H9 (cell line): Measurements from ENCODE around the gene CCDC68. TPM values are rescaled to one million over a fixed set of nuclear protein-coding genes. Genes with fewer than 3 reads are reported as not detected.

ENCODE experiments used
- DNase-seq: peaks from one replicate; pipeline ENCODE4 v3.0.0-alpha.2; 2017
- H2AFZ ChIP-seq: one replicate; pipeline ENCODE4 v1.6.1; 2013; ENCODE audit warnings: mild to moderate bottlenecking, low read length, control low read depth, moderate library complexity
- H2AK5ac ChIP-seq: 2 replicates; pipeline ENCODE4 v1.6.1; 2013; ENCODE audit warnings: low read length, control low read depth, mixed read lengths; ENCODE audit not compliant: insufficient read length
- H2BK120ac ChIP-seq: one replicate; pipeline ENCODE4 v1.6.1; 2013; ENCODE audit warnings: low read depth, mild to moderate bottlenecking, low read length, control low read depth, inconsistent platforms; ENCODE audit not compliant: poor library complexity, severe bottlenecking
- H2BK12ac ChIP-seq: 2 replicates; pipeline ENCODE4 v1.6.1; 2013; ENCODE audit warnings: low read length, control low read depth, mixed read lengths, low read depth; ENCODE audit not compliant: insufficient read length
- H2BK15ac ChIP-seq: 2 replicates; pipeline ENCODE4 v1.6.1; 2013; ENCODE audit warnings: low read depth, low read length, control low read depth
- H2BK20ac ChIP-seq: one replicate; pipeline ENCODE4 v1.6.1; 2013; ENCODE audit warnings: low read depth, mild to moderate bottlenecking, low read length, control low read depth, inconsistent platforms; ENCODE audit not compliant: poor library complexity, severe bottlenecking
- H2BK5ac ChIP-seq: 2 replicates; pipeline ENCODE4 v1.6.1; 2013; ENCODE audit warnings: low read length, control low read depth, mixed read lengths; ENCODE audit not compliant: insufficient read length
- H3K14ac ChIP-seq: 2 replicates; pipeline ENCODE4 v1.6.1; 2013; ENCODE audit warnings: low read length, control low read depth; ENCODE audit not compliant: insufficient read depth
- H3K18ac ChIP-seq: 2 replicates; pipeline ENCODE4 v1.6.1; 2013; ENCODE audit warnings: low read depth, mild to moderate bottlenecking, mixed read lengths, low read length, control low read depth; ENCODE audit not compliant: insufficient read length
- H3K23ac ChIP-seq: 2 replicates; pipeline ENCODE4 v1.6.1; 2013; ENCODE audit warnings: low read length, control low read depth, mixed read lengths, low read depth; ENCODE audit not compliant: insufficient read length
- H3K23me2 ChIP-seq: 2 replicates; pipeline ENCODE4 v1.6.1; 2013; ENCODE audit warnings: low read depth, mild to moderate bottlenecking, mixed read lengths, low read length, control low read depth; ENCODE audit not compliant: insufficient read length, poor library complexity, severe bottlenecking
- H3K27ac ChIP-seq: 2 replicates; pipeline ENCODE4 v1.5.1; 2013; ENCODE audit warnings: low read length, control low read depth, mixed read lengths, low read depth; ENCODE audit not compliant: insufficient read length
- H3K27me3 ChIP-seq: 2 replicates; pipeline ENCODE4 v1.6.1; 2013; ENCODE audit warnings: low read length, control low read depth, inconsistent platforms; ENCODE audit not compliant: insufficient read depth
- H3K4ac ChIP-seq: 2 replicates; pipeline ENCODE4 v1.6.1; 2013; ENCODE audit warnings: low read depth, mild to moderate bottlenecking, control low read depth, inconsistent platforms, low read length, moderate library complexity
- H3K4me1 ChIP-seq: 2 replicates; pipeline ENCODE4 v1.6.1; 2013; ENCODE audit warnings: low read length, control low read depth, inconsistent platforms; ENCODE audit not compliant: insufficient read depth
- H3K4me2 ChIP-seq: 2 replicates; pipeline ENCODE4 v1.6.1; 2013; ENCODE audit warnings: low read length, control low read depth, mixed read lengths; ENCODE audit not compliant: insufficient read length, insufficient read depth
- H3K56ac ChIP-seq: 2 replicates; pipeline ENCODE4 v1.6.1; 2013; ENCODE audit warnings: low read depth, mild to moderate bottlenecking, mixed read lengths, low read length, control low read depth; ENCODE audit not compliant: insufficient read length
- H3K79me1 ChIP-seq: 2 replicates; pipeline ENCODE4 v1.6.1; 2013; ENCODE audit warnings: low read depth, mild to moderate bottlenecking, moderate library complexity, low read length, control low read depth, inconsistent platforms; ENCODE audit not compliant: insufficient read depth, poor library complexity, severe bottlenecking
- H3K79me2 ChIP-seq: 2 replicates; pipeline ENCODE4 v1.6.1; 2013; ENCODE audit warnings: low read length, control low read depth, inconsistent platforms; ENCODE audit not compliant: insufficient read depth
- H3K9ac ChIP-seq: 2 replicates; pipeline ENCODE4 v1.6.1; 2013; ENCODE audit warnings: low read length, control low read depth, mixed read lengths; ENCODE audit not compliant: insufficient read length; ENCODE audit errors: extremely low read depth
- H3K9me3 ChIP-seq: one replicate; pipeline ENCODE4 v1.6.1; 2013; ENCODE audit warnings: low read depth, low read length, inconsistent platforms; ENCODE audit not compliant: control insufficient read depth
- H3T11ph ChIP-seq: one replicate; pipeline ENCODE4 v1.6.1; 2013; ENCODE audit warnings: mild to moderate bottlenecking, low read length, control low read depth, inconsistent platforms
- H4K20me1 ChIP-seq: one replicate; pipeline ENCODE4 v1.6.1; 2013; ENCODE audit not compliant: control insufficient read depth, insufficient read length, insufficient read depth
- H4K5ac ChIP-seq: 2 replicates; pipeline ENCODE4 v1.6.1; 2013; ENCODE audit warnings: low read depth, mild to moderate bottlenecking, mixed read lengths, low read length, control low read depth; ENCODE audit not compliant: insufficient read length
- H4K8ac ChIP-seq: replicated peaks from 2 replicates; pipeline ENCODE4 v1.6.1; 2013; ENCODE audit warnings: low read length, control low read depth, mixed read lengths, low read depth; ENCODE audit not compliant: insufficient read length
- H4K91ac ChIP-seq: 2 replicates; pipeline ENCODE4 v1.6.1; 2013; ENCODE audit warnings: low read depth, mild to moderate bottlenecking, moderate library complexity, mixed read lengths, low read length, control low read depth; ENCODE audit not compliant: insufficient read length
- H3K27ac Mint-ChIP-seq, 3 experiments: 2 replicates in 2 of 3; 3 replicates in 1 of 3; pipeline ENCODE4 v1.8.0; 2020 to 2021; ENCODE audit warnings: mixed read lengths in 3 of 3, mild to moderate bottlenecking in 1 of 3, moderate library complexity in 1 of 3
- H3K27me3 Mint-ChIP-seq: 2 replicates; pipeline ENCODE4 v1.8.0; 2021; ENCODE audit warnings: low read depth, mild to moderate bottlenecking, moderate library complexity, mixed read lengths
- H3K36me3 Mint-ChIP-seq, 3 experiments: 2 replicates in 2 of 3; 3 replicates in 1 of 3; pipeline ENCODE4 v1.8.0; 2020 to 2021; ENCODE audit warnings: low read depth in 3 of 3, mixed read lengths in 3 of 3; ENCODE audit not compliant: insufficient read depth in 1 of 3
- H3K4me1 Mint-ChIP-seq, 2 experiments: 2 replicates each; pipeline ENCODE4 v1.8.0; 2020; ENCODE audit warnings: mixed read lengths in 2 of 2
- H3K4me3 Mint-ChIP-seq, 2 experiments: 2 replicates in 1 of 2; 3 replicates in 1 of 2; pipeline ENCODE4 v1.8.0; 2020 to 2021; ENCODE audit warnings: mild to moderate bottlenecking in 2 of 2, mixed read lengths in 2 of 2, moderate library complexity in 1 of 2
- H3K9me3 Mint-ChIP-seq, 2 experiments: 2 replicates in 1 of 2; 3 replicates in 1 of 2; pipeline ENCODE4 v1.8.0; 2020; ENCODE audit warnings: mild to moderate bottlenecking in 2 of 2, mixed read lengths in 2 of 2, moderate library complexity in 1 of 2
- WGBS: extraction: QIAGEN DNeasy Blood & Tissue Kit; methylation state at CpG from one replicate; pipeline ENCODE4 v1.1.7; 2013; ENCODE audit warnings: missing lambda C conversion rate, low lambda C conversion rate, mixed read lengths; ENCODE audit not compliant: insufficient read length; ENCODE audit errors: extremely low coverage; 5-methylcytosine and 5-hydroxymethylcytosine counted together
- total RNA-seq: library from RNA; stranded (reverse); gene quantifications from 2 replicates; pipeline ENCODE4 v1.2.1, GENCODE V29; 2021
- TF ChIP-seq, protein P1 (sequence below): fragments of 200-600 bp; sonication (generic); conservative IDR thresholded peaks from 3 replicates; pipeline ENCODE4 v1.8.0; 2021; ENCODE audit warnings: antibody characterized with exemption, mild to moderate bottlenecking

Gene CCDC68
- total RNA-seq, 1 experiment from 2014 or later, result not detected

DNA sequence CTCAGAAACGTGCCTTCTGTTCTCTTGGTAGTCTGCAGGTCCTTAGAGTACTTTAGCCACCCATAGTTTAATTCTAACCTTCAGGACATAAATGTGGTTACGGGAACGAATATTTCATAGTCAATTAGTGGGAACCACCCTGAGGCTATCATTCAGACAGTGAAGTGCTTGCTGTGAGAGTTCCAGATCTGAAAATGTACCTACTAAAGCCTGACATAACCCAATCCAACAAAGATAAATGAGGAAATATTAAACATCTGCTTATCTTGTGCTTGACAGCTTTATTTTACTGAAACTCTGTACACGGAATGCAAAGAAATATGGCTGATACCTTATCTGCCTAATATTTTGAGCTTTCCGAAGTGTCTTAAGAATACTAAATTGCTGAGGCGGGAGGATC, 88.0 kb downstream of the CCDC68 start:
- H2BK15ac ChIP-seq, result no peak overlapping the region
- no peak overlapping the region for H3K56ac ChIP-seq
- TF ChIP-seq, protein P1, sequence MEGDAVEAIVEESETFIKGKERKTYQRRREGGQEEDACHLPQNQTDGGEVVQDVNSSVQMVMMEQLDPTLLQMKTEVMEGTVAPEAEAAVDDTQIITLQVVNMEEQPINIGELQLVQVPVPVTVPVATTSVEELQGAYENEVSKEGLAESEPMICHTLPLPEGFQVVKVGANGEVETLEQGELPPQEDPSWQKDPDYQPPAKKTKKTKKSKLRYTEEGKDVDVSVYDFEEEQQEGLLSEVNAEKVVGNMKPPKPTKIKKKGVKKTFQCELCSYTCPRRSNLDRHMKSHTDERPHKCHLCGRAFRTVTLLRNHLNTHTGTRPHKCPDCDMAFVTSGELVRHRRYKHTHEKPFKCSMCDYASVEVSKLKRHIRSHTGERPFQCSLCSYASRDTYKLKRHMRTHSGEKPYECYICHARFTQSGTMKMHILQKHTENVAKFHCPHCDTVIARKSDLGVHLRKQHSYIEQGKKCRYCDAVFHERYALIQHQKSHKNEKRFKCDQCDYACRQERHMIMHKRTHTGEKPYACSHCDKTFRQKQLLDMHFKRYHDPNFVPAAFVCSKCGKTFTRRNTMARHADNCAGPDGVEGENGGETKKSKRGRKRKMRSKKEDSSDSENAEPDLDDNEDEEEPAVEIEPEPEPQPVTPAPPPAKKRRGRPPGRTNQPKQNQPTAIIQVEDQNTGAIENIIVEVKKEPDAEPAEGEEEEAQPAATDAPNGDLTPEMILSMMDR, result no peak
- H4K20me1 ChIP-seq, result no peaks in the 10 kb centered on the region
- no peaks in the 10 kb centered on the region for H3K79me1 ChIP-seq
- H3K4me1 ChIP-seq, result no peaks in the 10 kb centered on the region
- H3K27me3 ChIP-seq, result no peaks in the 10 kb centered on the region
- peaks cover 0 to 4% of the 10 kb centered on the region in 2 experiments; a peak in 1 of 5 replicates for H3K9me3 Mint-ChIP-seq
- no CpG with 5 or more reads among the region's 6 CpGs for WGBS
- H3K23me2 ChIP-seq, result no peaks in the 10 kb centered on the region
- H3K9me3 ChIP-seq, result no peaks in the 10 kb centered on the region
- H3K14ac ChIP-seq, result no peak overlapping the region
- H2BK20ac ChIP-seq, result no peak overlapping the region
- no peak overlapping the region for H3K4me3 Mint-ChIP-seq
- no peak overlapping the region for H2BK120ac ChIP-seq
- H2BK12ac ChIP-seq, result no peak overlapping the region
- no peak overlapping the region for H2AK5ac ChIP-seq
- H3K4ac ChIP-seq, result no peak overlapping the region
- H3K27ac Mint-ChIP-seq, result no peak overlapping the region
- no peak overlapping the region for H3K23ac ChIP-seq
- H4K5ac ChIP-seq, result no peak overlapping the region
- H2BK5ac ChIP-seq, result no peak overlapping the region
- H4K8ac ChIP-seq, result no peak overlapping the region
- H3K27ac ChIP-seq, result no peak overlapping the region
- no peaks in the 10 kb centered on the region for H3K36me3 Mint-ChIP-seq
- DNase-seq, result no peak
- H3K18ac ChIP-seq, result no peak overlapping the region
- no peak overlapping the region for H3T11ph ChIP-seq
- no peak overlapping the region for H3K4me2 ChIP-seq
- no peak overlapping the region for H3K9ac ChIP-seq
- no peaks in the 10 kb centered on the region for H3K27me3 Mint-ChIP-seq
- no peak overlapping the region for H4K91ac ChIP-seq
- H2AFZ ChIP-seq, result no peak overlapping the region
- no peaks in the 10 kb centered on the region for H3K79me2 ChIP-seq
- H3K4me1 Mint-ChIP-seq, result no peaks in the 10 kb centered on the region
